ENCODE results near the gene HNRNPUL1. TPM values are rescaled to one million over a fixed set of nuclear protein-coding genes. Genes with fewer than 3 reads are reported as not detected.

The HNRNPUL1 gene
- total and polyA plus RNA-seq, 2 donors (not counting 1 experiment from before 2014, with no cell fraction given): 60.7 to 273 TPM

DNA sequence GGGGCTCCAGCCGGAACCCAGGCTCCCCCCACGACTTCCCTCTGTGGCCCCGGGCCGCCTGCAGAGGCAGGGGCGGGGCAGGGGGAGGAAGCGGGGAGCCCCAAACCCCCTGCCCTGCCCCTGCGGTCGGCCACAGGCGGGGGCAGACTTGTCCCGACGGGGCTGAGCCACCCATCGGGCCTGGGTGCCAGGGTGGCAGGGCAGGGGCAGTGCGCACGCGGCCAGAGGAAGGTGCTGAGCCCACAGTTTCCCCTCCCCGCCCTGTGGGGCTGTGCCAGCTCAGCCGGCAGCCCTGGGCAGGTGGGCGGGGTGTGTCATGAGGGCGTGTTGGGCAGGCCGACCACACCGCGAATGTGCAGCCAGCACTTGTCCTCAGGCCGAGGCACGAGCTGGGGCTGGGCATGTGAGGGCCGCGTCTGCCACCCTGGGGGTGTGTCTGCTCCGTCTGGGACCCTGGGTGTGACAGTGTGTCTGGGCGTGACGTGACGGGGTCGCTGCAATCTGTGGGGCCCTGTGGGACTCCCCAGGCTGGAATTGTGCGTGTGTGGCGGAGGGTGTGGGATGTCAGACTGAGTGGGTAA is 63.5 kb downstream of the HNRNPUL1 start:
- Histone ChIP-seq H3K9me3 (ENCODE audit: control extremely low read depth in 1 of 3, control insufficient read depth in 2 of 3, insufficient read depth in 1 of 3, low read length in 2 of 3) (no peaks in the 10 kb centered on the region), H3K4me1 (ENCODE audit: control insufficient read depth in 2 of 2, insufficient read depth in 2 of 2, low read length in 2 of 2) (peaks cover 59 to 80% of the 10 kb centered on the region in 2 donors), H2AFZ (ENCODE audit: insufficient read depth, low read depth, low read length, poor library complexity, severe bottlenecking) (peak overlapping the region; percentile 1), H3K4me3 (ENCODE audit: control extremely low read depth in 1 of 5, extremely low read depth in 1 of 5, insufficient read depth in 1 of 5, low read depth in 2 of 5, low read length in 4 of 5) (peak overlapping the region; percentile 8 to 72 (median 39)), H3K9ac (ENCODE audit: low read length) (peak overlapping the region; percentile 58), H4K20me1 (ENCODE audit: control insufficient read depth, insufficient read depth, low read length, poor library complexity, severe bottlenecking) (peaks cover 17% of the 10 kb centered on the region), H3K36me3 (replicated peaks in 1 of 2; ENCODE audit: control extremely low read depth in 1 of 2, control insufficient read depth in 1 of 2, extremely low read depth in 1 of 2, insufficient read depth in 2 of 2, low read length in 1 of 2) (peaks cover 0 to 47% of the 10 kb centered on the region in 2 experiments), H3K27me3 (replicated peaks in 1 of 4; ENCODE audit: control extremely low read depth in 1 of 4, control insufficient read depth in 3 of 4, insufficient read depth in 4 of 4, low read length in 3 of 4) (no peaks in the 10 kb centered on the region), H3K79me2 (ENCODE audit: control insufficient read depth, insufficient read depth, low read length) (peaks cover 11% of the 10 kb centered on the region), H3K27ac (ENCODE audit: low read length in 2 of 2) (peak overlapping the region; percentile 76 to 97), H3K4me2 (replicated peaks; ENCODE audit: low read depth, low read length, poor library complexity, severe bottlenecking) (peak overlapping the region; percentile 92)
- peak overlapping the region; percentile 88 for H3K4me3 Mint-ChIP-seq
- peak overlapping the region; percentile 98 for H3K27ac Mint-ChIP-seq
- WGBS (ENCODE audit: insufficient coverage): 1% methylated on average over 33 of the region's 33 CpGs
- ATAC-seq (ENCODE audit: low read depth) (peak; percentile 78), DNase-seq (peak; percentile 90)
- intact Hi-C loops (cut with micrococcal nuclease): loop anchor here (1.0 to 10.0 kb wide), 4 partner anchors 24 to 237 kb away; partner anchors contain the start of genes BCKDHA and EXOSC5
- TF ChIP-seq, protein P1, sequence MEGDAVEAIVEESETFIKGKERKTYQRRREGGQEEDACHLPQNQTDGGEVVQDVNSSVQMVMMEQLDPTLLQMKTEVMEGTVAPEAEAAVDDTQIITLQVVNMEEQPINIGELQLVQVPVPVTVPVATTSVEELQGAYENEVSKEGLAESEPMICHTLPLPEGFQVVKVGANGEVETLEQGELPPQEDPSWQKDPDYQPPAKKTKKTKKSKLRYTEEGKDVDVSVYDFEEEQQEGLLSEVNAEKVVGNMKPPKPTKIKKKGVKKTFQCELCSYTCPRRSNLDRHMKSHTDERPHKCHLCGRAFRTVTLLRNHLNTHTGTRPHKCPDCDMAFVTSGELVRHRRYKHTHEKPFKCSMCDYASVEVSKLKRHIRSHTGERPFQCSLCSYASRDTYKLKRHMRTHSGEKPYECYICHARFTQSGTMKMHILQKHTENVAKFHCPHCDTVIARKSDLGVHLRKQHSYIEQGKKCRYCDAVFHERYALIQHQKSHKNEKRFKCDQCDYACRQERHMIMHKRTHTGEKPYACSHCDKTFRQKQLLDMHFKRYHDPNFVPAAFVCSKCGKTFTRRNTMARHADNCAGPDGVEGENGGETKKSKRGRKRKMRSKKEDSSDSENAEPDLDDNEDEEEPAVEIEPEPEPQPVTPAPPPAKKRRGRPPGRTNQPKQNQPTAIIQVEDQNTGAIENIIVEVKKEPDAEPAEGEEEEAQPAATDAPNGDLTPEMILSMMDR (IDR thresholded peaks at IDR 0.05): no peak
- TF ChIP-seq EZH2 (IDR thresholded peaks at IDR 0.05; ENCODE audit: borderline replicate concordance, insufficient read depth, low read depth, low read length, poor library complexity, severe bottlenecking): no peak
- ChIA-PET POLR2A (interaction anchor here (0.6 to 5.3 kb wide), 9 partner anchors 8 to 64 kb away, joined by 3 to 69 read pairs (median 11); partner anchors contain the start of genes B9D2, CCDC97, HNRNPUL1 and TGFB1), CTCF (interaction anchor here (0.8 to 9.7 kb wide), 12 partner anchors 14 to 243 kb away, joined by 3 to 130 read pairs (median 4); partner anchors contain the start of genes B9D2, CCDC97, HNRNPUL1 and TGFB1)
- H3K9me3 Mint-ChIP-seq (ENCODE audit: insufficient read depth): no peaks in the 10 kb centered on the region
- H3K27me3 Mint-ChIP-seq: no peaks in the 10 kb centered on the region
- H3K4me1 Mint-ChIP-seq: peaks cover 72% of the 10 kb centered on the region

Data from B cell (primary cell).